GM18517 (cell line): ENCODE data around the gene MEST.
A peak's percentile ranks its signal among the peaks of the same experiment; 100 is the strongest.
"Not testable (repeated sequence)": the region's sequence is repeated elsewhere in the genome, so short reads cannot be mapped to it uniquely, and the experiment has no call there.

Experiments used
- ATAC-seq: cut with Tn5 transposase; IDR thresholded peaks from one replicate; pipeline ENCODE4 v1.9.1; 2021; ENCODE audit warnings: mild to moderate bottlenecking, moderate library complexity; ENCODE audit not compliant: unreplicated experiment

Gene MEST

GRCh38 chr7:130483031-130483430 is 8.9 kb upstream of the MEST start:
- ATAC-seq = no peak

GRCh38 chr7:130485734-130486113 is 6.2 kb upstream of the MEST start:
- ATAC-seq = no peak

- ATAC-seq = peak; percentile 67
Measured at GRCh38 chr7:130486114-130486953, 5.6 kb upstream of the MEST start.

- no peak for ATAC-seq
Measured at GRCh38 chr7:130486954-130487436, 4.9 kb upstream of the MEST start.

- no peak for ATAC-seq
Measured at GRCh38 chr7:130488392-130489139, 3.3 kb upstream of the MEST start.

- no peak for ATAC-seq
Measured at GRCh38 chr7:130489140-130489983, 2.5 kb upstream of the MEST start.

- no peak for ATAC-seq
Measured at GRCh38 chr7:130490311-130490791, 1.5 kb upstream of the MEST start.

GRCh38 chr7:130490888-130491804 is 739 bp upstream of the MEST start:
- ATAC-seq = no peak

GRCh38 chr7:130492523-130493274 is 814 bp downstream of the MEST start:
- no peak for ATAC-seq

- ATAC-seq = no peak
Measured at GRCh38 chr7:130493275-130493873, 1.5 kb downstream of the MEST start.

- ATAC-seq = no peak
Measured at GRCh38 chr7:130494431-130494858, 2.6 kb downstream of the MEST start.

- ATAC-seq = no peak
Measured at GRCh38 chr7:130500463-130500862, 8.6 kb downstream of the MEST start.

GRCh38 chr7:130500910-130501309 is 9.0 kb downstream of the MEST start:
- no peak for ATAC-seq

- no peak for ATAC-seq
Measured at GRCh38 chr7:130505753-130506152, 13.9 kb downstream of the MEST start.

- ATAC-seq = no peak
Measured at GRCh38 chr7:130506358-130506757, 14.5 kb downstream of the MEST start.

- ATAC-seq = not testable (repeated sequence)
Measured at GRCh38 chr7:130512038-130512437, 20.2 kb downstream of the MEST start.

GRCh38 chr7:130513447-130513846 is 21.6 kb downstream of the MEST start:
- no peak for ATAC-seq

- no peak for ATAC-seq
Measured at GRCh38 chr7:130515315-130516040, 23.6 kb downstream of the MEST start.
